ENCODE results near the gene ZWILCH.

Gene ZWILCH

DNA sequence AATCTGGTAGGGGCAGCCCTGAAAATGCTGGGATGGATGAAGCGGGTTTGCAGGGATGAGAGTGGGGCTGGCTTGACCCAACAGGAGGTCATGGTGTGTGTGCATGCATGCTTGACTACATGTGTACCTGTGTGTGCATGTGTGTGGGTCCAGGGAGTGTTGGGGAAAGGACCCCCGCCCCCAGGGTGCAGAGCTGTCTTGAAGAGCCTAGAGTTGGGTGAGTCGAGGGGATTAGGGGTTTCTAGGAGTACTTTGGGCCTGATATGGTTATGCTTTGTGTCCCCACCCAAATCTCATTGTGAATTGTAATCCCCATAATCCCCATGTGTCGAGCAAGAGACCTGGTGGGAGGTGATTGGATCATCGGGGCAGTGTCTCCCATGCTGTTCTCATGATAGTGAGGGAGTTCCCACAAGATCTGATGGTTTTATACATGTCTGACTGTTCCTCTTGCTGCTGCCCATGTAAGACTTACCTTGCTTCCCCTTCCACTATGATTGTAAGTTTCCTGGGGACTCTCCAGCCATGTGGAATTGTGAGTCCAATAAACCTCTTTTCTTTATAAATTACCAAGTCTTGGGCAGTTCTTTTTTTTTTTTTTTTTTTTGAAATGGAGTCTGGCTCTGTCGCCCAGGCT lies 65.8 kb downstream of the ZWILCH start:
- POLR2A ChIA-PET = no interaction called here
- CTCF ChIA-PET = interaction anchor here (1.4 to 2.8 kb wide), 2 partner anchors 70 to 73 kb away, joined by 5 to 15 read pairs; partner anchors contain the start of gene SNAPC5
- TF ChIP-seq, protein P1, sequence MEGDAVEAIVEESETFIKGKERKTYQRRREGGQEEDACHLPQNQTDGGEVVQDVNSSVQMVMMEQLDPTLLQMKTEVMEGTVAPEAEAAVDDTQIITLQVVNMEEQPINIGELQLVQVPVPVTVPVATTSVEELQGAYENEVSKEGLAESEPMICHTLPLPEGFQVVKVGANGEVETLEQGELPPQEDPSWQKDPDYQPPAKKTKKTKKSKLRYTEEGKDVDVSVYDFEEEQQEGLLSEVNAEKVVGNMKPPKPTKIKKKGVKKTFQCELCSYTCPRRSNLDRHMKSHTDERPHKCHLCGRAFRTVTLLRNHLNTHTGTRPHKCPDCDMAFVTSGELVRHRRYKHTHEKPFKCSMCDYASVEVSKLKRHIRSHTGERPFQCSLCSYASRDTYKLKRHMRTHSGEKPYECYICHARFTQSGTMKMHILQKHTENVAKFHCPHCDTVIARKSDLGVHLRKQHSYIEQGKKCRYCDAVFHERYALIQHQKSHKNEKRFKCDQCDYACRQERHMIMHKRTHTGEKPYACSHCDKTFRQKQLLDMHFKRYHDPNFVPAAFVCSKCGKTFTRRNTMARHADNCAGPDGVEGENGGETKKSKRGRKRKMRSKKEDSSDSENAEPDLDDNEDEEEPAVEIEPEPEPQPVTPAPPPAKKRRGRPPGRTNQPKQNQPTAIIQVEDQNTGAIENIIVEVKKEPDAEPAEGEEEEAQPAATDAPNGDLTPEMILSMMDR (IDR thresholded peaks at IDR 0.05; ENCODE audit: insufficient read depth, low read length, missing control alignments) = no peak
- DNase-seq (ENCODE audit: low read depth, low spot score) = no peak
- H3K4me3 ChIP-seq (ENCODE audit: low read depth, low read length) = no peak overlapping the region

DNA sequence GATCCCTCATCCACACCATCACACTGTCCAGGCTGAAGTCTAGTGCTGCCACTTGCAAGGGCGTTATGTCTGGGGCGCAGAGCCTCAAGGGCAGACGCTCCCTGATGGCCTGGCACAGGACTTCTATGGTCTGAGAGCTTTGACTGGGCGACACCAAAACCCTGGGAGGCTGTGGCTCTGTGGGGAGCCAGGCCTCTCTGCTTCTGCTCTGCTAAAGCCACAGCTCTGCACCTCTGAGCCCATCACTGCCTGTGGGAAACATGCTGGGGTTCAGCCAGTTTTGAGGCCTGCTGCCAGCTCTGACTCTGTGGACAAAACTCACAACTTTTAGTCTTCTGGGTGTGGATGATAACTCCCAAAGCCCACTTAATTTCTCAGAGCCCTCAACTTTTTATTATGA lies 67.0 kb downstream of the ZWILCH start:
- POLR2A ChIA-PET = interaction anchor here (0.6 kb wide), 1 partner anchor 67 kb away, joined by 3 read pairs; no protein-coding TSS in a partner anchor
- DNase-seq (ENCODE audit: low read depth, low spot score) = no peak
- CTCF ChIA-PET = interaction anchor here (0.9 to 2.8 kb wide), 4 partner anchors 47 to 291 kb away, joined by 3 to 15 read pairs (median 5); partner anchors contain the start of gene SNAPC5
- TF ChIP-seq, protein P1 (IDR thresholded peaks at IDR 0.05; ENCODE audit: insufficient read depth, low read length, missing control alignments) = no peak
- H3K4me3 ChIP-seq (ENCODE audit: low read depth, low read length) = no peak overlapping the region

DNA sequence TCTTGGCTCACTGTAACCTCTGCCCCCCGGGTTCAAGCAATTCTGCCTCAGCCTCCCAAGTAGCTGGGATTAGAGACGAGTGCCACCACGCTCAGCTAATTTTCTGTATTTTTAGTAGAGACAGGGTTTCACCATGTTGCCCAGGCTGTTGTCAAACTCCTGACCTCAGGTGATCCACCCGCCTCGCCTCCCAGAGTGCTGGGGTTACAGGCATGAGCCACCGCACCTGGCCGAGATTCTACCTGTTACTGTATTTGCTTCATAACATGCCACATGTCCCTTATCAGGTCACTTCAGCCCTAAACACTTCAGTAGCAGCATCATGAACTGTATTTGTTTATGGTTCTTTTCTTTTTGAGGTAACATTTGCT lies 68.2 kb downstream of the ZWILCH start:
- ChIA-PET POLR2A (no interaction called here), CTCF (interaction anchor here (0.9 to 9.7 kb wide), 5 partner anchors 6 to 75 kb away, joined by 3 to 88 read pairs (median 5); partner anchors contain the start of genes LCTL and SNAPC5)
- no peak overlapping the region for H3K4me3 ChIP-seq (ENCODE audit: low read depth, low read length)

DNA sequence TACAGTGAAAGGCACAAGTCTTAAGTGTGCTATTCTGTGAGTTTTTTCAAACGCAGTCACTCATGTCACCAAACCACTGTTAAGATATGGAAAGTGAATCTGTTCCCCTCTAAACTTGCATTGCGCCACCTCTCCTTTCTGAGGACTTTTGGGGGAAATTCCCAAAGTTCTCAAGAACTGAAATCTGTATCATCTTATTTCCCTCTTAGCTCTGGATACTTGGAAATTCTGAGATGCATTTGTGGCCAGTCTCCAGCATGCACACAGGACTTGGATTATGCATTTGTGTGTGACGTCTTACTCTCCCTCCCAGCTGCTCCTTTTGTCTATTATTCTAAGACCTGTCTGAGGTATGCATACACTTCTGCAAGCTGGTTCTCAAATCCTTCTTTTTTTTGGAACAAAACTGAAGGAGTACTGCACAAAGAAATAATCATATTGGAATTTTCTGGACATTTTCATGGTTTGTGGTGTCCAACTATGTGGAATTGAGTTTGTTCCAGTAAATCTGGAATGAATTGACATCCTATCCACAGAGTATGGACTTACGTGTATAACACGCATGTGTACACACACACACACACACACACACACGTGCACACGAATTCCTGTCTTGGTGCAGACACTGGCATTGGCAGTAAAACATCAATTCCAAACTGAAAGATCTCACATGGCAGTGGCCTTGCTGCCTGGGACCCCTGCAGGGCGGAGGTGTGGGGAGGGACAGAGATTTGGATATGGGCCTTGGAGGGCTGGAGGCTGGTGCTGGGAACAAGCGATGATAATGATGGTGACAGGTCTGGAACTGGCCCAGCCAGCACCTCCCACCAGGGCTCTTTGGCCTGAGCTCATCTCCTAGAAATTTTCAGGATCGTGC lies 68.8 kb downstream of the ZWILCH start:
- H3K4me3 ChIP-seq (ENCODE audit: low read depth, low read length) = no peak overlapping the region
- POLR2A ChIA-PET = interaction anchor here (0.8 kb wide), 1 partner anchor 8 kb away, joined by 3 read pairs; the partner anchor contains the start of gene LCTL

More for the DNA sequence above, 68.2 kb downstream of the ZWILCH start:
- TF ChIP-seq, protein P1 (IDR thresholded peaks at IDR 0.05; ENCODE audit: insufficient read depth, low read length, missing control alignments) = no peak
- no peak for DNase-seq (ENCODE audit: low read depth, low spot score)

DNA sequence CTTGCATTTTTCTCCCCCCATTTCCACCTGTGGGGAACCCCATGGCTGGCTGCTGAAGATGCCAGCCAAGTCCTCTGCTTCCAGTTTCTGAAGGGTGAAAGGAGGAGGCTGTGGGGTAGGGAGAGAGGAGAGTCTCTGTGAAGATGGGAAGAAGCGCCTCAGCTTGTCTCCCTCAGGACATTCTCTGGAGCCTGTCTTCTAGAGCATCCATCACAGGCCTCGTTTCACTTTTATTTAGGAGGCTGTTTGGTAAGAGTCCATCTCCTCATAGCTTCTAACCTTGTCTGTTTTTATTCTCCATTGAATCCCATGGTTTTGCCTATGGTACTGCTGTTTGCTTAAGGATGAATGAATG lies 69.4 kb downstream of the ZWILCH start:
- DNase-seq (ENCODE audit: low read depth, low spot score) = peak; percentile 19
- no peak overlapping the region for H3K4me3 ChIP-seq (ENCODE audit: low read depth, low read length)
- POLR2A ChIA-PET = interaction anchor here (0.8 kb wide), 1 partner anchor 8 kb away, joined by 3 read pairs; the partner anchor contains the start of gene LCTL
- CTCF ChIA-PET = interaction anchor here (1.1 to 9.7 kb wide), 9 partner anchors 8 to 277 kb away, joined by 3 to 88 read pairs (median 4); partner anchors contain the start of gene LCTL
- TF ChIP-seq, protein P1 (IDR thresholded peaks at IDR 0.05; ENCODE audit: insufficient read depth, low read length, missing control alignments) = no peak

More for the DNA sequence above, 68.8 kb downstream of the ZWILCH start:
- TF ChIP-seq, protein P1 (IDR thresholded peaks at IDR 0.05; ENCODE audit: insufficient read depth, low read length, missing control alignments) = no peak
- DNase-seq (ENCODE audit: low read depth, low spot score) = peak; percentile 42
- CTCF ChIA-PET = interaction anchor here (1.2 to 9.7 kb wide), 9 partner anchors 7 to 278 kb away, joined by 3 to 88 read pairs (median 4); partner anchors contain the start of genes LCTL and SNAPC5
